Measurements from ENCODE around the gene DAPK1.

DAPK1 gene

DNA sequence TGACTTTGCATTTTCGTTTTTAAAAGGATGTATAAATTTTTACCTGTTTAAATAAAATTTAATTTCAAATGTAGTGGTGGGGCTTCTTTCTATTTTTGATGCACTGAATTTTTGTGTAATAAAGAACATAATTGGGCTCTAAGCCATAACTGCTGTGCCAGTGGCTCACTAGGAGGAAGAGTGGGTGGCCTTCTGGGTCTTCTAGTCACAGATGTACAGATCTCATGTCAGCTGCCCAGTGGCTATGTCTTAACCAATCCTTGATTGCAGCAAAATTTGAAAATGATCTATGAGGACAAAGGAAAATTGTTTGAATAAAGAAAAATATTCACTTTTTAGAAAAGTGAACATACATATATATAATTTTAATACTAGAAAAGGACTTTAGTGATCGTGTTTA is 233.7 kb downstream of the DAPK1 start:
- DNase-seq: no peak
- H3K4me3 ChIP-seq (ENCODE audit: low read depth in 1 of 2, low read length in 2 of 2): no peak overlapping the region
- no peak overlapping the region for H3K27ac ChIP-seq (ENCODE audit: low read length)
- TF ChIP-seq, protein P1, sequence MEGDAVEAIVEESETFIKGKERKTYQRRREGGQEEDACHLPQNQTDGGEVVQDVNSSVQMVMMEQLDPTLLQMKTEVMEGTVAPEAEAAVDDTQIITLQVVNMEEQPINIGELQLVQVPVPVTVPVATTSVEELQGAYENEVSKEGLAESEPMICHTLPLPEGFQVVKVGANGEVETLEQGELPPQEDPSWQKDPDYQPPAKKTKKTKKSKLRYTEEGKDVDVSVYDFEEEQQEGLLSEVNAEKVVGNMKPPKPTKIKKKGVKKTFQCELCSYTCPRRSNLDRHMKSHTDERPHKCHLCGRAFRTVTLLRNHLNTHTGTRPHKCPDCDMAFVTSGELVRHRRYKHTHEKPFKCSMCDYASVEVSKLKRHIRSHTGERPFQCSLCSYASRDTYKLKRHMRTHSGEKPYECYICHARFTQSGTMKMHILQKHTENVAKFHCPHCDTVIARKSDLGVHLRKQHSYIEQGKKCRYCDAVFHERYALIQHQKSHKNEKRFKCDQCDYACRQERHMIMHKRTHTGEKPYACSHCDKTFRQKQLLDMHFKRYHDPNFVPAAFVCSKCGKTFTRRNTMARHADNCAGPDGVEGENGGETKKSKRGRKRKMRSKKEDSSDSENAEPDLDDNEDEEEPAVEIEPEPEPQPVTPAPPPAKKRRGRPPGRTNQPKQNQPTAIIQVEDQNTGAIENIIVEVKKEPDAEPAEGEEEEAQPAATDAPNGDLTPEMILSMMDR (IDR thresholded peaks at IDR 0.05; ENCODE audit: borderline replicate concordance, extremely low read depth, low read length, poor library complexity, severe bottlenecking): no peak
- TF ChIP-seq EZH2 (IDR thresholded peaks at IDR 0.05; ENCODE audit: borderline replicate concordance, low read depth, low read length, severe bottlenecking): no peak
- H3K79me2 ChIP-seq (ENCODE audit: insufficient read depth, low read length): no peaks in the 10 kb centered on the region
- ATAC-seq (ENCODE audit: insufficient read depth, low read depth): no peak
- H3K9me3 ChIP-seq (ENCODE audit: insufficient read depth, low read length, severe bottlenecking): no peaks in the 10 kb centered on the region
- H3K4me1 ChIP-seq (ENCODE audit: insufficient read depth, low read length): no peaks in the 10 kb centered on the region
- no peak overlapping the region for H3K4me2 ChIP-seq (ENCODE audit: insufficient read depth, low read length)
- no peaks in the 10 kb centered on the region for H4K20me1 ChIP-seq (ENCODE audit: insufficient read depth, low read length)
- no peak overlapping the region for H2AFZ ChIP-seq (ENCODE audit: low read depth, low read length)
- no peaks in the 10 kb centered on the region for H3K36me3 ChIP-seq (ENCODE audit: insufficient read depth, low read length)
- H3K9ac ChIP-seq (ENCODE audit: low read depth, low read length): no peak overlapping the region
- H3K27me3 ChIP-seq (ENCODE audit: insufficient read depth, low read length, poor library complexity): no peaks in the 10 kb centered on the region

DNA sequence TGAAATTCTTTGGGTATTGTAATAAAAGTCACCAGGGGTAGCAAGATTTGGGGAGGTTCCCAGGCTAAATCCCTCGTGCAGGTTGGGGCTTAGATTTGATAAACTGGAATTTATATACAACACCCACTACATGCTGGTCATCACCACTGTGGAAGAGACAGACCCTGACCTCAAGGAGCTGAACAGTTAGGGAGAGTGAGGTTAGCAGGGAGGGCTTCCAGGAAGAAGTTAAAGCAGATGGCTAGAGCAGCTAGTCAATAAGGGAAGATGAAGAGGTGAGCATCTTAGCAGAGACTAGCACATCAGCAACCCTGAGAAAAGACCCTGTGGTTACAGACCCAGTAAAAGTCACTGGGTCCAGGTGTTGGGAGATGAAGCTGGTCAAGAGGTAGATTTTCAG is 234.7 kb downstream of the DAPK1 start:
- H3K27ac ChIP-seq (ENCODE audit: low read length): no peak overlapping the region
- no peaks in the 10 kb centered on the region for H4K20me1 ChIP-seq (ENCODE audit: insufficient read depth, low read length)
- no peak overlapping the region for H3K9ac ChIP-seq (ENCODE audit: low read depth, low read length)
- H3K4me3 ChIP-seq (ENCODE audit: low read depth in 1 of 2, low read length in 2 of 2): no peak overlapping the region
- TF ChIP-seq, protein P1 (IDR thresholded peaks at IDR 0.05; ENCODE audit: borderline replicate concordance, extremely low read depth, low read length, poor library complexity, severe bottlenecking): no peak
- no peak for TF ChIP-seq EZH2 (IDR thresholded peaks at IDR 0.05; ENCODE audit: borderline replicate concordance, low read depth, low read length, severe bottlenecking)
- ATAC-seq (ENCODE audit: insufficient read depth, low read depth) (no peak), DNase-seq (no peak)
- H3K9me3 ChIP-seq (ENCODE audit: insufficient read depth, low read length, severe bottlenecking): no peaks in the 10 kb centered on the region
- H3K4me2 ChIP-seq (ENCODE audit: insufficient read depth, low read length): no peak overlapping the region
- H3K79me2 ChIP-seq (ENCODE audit: insufficient read depth, low read length): no peaks in the 10 kb centered on the region
- no peaks in the 10 kb centered on the region for H3K4me1 ChIP-seq (ENCODE audit: insufficient read depth, low read length)
- no peaks in the 10 kb centered on the region for H3K36me3 ChIP-seq (ENCODE audit: insufficient read depth, low read length)
- H3K27me3 ChIP-seq (ENCODE audit: insufficient read depth, low read length, poor library complexity): no peaks in the 10 kb centered on the region
- no peak overlapping the region for H2AFZ ChIP-seq (ENCODE audit: low read depth, low read length)

DNA sequence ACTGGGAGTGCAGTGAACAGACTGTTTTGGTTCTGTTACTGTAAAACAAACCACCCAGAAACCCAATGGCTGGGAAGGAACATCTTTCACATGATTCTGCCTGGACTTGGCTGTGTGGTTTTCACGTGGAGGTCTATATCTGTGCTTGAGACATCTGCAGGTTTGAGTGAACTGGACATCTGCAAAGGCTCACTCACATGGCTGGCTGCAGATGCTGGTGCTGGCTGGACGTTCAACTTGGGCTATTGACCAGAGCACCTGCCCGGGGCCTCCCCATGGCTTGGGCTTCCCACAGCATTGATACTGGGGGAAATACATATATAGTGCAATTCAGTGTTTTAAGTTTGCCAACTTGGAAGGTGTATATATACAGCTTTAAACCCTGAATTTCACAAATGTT is 235.1 kb downstream of the DAPK1 start:
- no peaks in the 10 kb centered on the region for H3K27me3 ChIP-seq (ENCODE audit: insufficient read depth, low read length, poor library complexity)
- no peak overlapping the region for H2AFZ ChIP-seq (ENCODE audit: low read depth, low read length)
- no peaks in the 10 kb centered on the region for H3K9me3 ChIP-seq (ENCODE audit: insufficient read depth, low read length, severe bottlenecking)
- ATAC-seq (ENCODE audit: insufficient read depth, low read depth) (no peak), DNase-seq (no peak)
- no peaks in the 10 kb centered on the region for H3K79me2 ChIP-seq (ENCODE audit: insufficient read depth, low read length)
- no peak overlapping the region for H3K27ac ChIP-seq (ENCODE audit: low read length)
- H3K4me3 ChIP-seq (ENCODE audit: low read depth in 1 of 2, low read length in 2 of 2): no peak overlapping the region
- no peak overlapping the region for H3K4me2 ChIP-seq (ENCODE audit: insufficient read depth, low read length)
- H3K36me3 ChIP-seq (ENCODE audit: insufficient read depth, low read length): no peaks in the 10 kb centered on the region
- no peak overlapping the region for H3K9ac ChIP-seq (ENCODE audit: low read depth, low read length)
- no peaks in the 10 kb centered on the region for H4K20me1 ChIP-seq (ENCODE audit: insufficient read depth, low read length)
- H3K4me1 ChIP-seq (ENCODE audit: insufficient read depth, low read length): no peaks in the 10 kb centered on the region
- no peak for TF ChIP-seq EZH2 (IDR thresholded peaks at IDR 0.05; ENCODE audit: borderline replicate concordance, low read depth, low read length, severe bottlenecking)
- TF ChIP-seq, protein P1 (IDR thresholded peaks at IDR 0.05; ENCODE audit: borderline replicate concordance, extremely low read depth, low read length, poor library complexity, severe bottlenecking): no peak

All from DND-41 (cell line).